SKM-1 treated with dmso at 0.1 percent for 144 hours (cell line): ENCODE results near the gene LAMA1.
"Not testable (repeated sequence)": the region's sequence is repeated elsewhere in the genome, so short reads cannot be mapped to it uniquely, and the experiment has no call there.

ENCODE experiments used
- DNase-seq: peaks from one replicate; lab custom pipeline; 2025; ENCODE audit not compliant: unreplicated experiment; lab: John Stamatoyannopoulos, UW

LAMA1 gene

GRCh38 chr18:6949800-6950586 lies 167.6 kb downstream of the LAMA1 start:
- no peak for DNase-seq

DNA sequence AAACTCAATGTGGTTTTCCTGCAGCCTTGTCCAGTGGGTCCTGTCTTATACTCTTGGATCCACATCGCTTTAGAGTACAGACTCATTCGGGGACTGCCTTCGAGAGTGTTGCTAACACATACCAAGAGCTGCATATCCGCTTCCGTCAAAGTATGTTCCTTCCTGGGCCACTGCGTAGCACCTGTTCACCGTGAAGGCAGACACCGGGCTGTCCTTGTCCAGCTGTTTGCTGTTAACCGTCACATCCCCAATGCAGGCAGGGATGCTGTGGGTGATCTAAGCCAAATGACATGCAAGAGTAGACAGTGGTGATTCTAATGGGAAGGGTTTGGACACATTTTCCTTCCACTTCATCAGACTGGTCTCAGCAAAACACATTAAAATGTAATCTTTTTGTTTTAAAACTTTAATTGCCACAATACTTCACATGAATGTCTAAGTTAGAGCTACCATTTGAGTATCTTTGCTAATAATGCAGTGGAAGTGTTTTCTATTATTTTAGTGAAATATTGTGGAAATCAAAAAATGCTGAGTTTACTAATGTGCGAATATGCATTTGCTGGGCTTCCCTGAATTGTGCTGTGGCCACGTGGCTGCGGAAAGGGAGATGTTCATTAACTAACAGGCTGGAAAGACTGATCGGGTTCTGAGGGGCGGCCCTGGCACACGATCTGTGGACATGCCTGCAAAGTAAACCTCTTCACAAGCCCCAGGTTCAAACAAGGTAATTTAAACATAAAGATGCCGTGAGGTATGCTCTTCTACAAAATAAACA lies 169.1 kb downstream of the LAMA1 start:
- DNase-seq, result no peak

- DNase-seq, result no peak
Observed at GRCh38 chr18:6947338-6948030, 170.1 kb downstream of the LAMA1 start.

DNA sequence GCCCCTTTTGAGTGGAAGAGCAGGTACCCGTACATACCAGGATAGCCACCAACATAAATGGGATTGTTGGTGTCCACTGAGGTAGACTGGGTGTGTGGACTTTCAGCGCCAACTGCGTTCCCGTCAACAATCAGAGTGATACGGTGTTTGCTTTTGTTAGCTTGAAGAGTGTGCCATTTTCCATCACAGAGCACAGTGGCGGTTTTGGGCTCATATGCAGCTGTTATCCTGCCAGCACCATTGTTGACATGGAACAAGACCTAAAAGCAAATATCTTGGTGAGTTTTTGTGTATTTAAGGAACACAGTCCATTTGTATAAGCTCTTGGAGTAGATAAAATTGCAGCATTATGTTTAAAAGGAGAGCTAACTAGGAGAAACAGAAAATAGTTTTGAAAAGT lies 174.5 kb downstream of the LAMA1 start:
- no peak for DNase-seq

DNA sequence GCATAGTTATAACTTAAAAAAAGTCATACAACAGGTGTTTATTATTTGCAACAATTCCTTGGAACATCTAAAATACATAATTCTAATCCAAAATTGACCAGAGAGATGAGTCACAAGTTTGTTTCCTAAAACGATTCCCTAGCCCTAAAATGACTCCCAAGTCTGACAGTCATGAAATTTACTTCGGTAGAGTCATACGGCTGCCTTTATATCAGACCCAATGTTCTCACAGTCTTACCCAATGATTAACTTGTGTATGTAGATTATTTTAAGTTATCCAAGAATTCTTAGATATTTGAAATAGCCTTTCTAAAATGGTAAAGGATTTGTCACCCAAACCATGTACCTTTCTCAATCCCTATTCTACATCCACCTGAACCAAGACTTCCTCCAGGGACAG lies 174.9 kb downstream of the LAMA1 start:
- no peak for DNase-seq

DNA sequence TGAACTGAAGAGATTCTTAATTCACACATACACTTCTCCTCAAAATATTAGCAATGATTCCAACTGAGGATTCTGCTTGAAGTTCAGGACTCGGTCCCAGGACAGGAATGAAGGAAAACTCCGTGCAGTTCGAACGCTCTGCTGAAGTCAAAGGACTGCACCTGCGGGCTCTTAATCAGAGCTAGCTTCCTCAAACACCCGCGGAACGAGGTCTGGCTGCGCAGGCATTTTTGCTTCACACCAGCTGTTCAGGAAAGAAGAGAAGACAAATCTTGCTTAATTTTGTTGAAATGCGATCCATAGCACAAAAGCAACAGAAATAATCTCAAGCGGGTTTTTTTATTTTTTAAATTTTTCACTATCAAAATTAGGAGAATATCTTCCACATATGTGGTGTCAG lies 175.6 kb downstream of the LAMA1 start:
- peak; percentile 0 for DNase-seq

DNA sequence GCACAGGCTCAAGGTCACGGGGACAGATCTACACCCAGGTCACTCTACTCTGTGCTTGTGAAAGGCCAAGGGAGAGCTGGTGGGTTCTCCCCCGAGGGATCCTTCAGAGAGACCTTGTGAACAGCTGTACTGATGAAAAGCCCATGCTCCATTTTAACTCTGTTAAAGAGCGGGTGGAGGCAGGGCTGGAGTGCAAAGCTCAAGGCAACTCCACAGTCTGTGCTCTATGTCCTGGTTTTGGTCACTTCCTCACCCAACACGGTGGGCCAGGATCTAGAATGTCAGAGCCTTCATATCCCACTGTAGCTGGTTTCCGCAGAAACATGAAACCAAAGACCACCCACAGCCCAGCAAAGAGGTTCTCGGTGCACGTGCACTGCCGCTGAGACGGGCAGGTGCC lies 177.1 kb downstream of the LAMA1 start:
- DNase-seq, result no peak

GRCh38 chr18:6939972-6940371 lies 177.6 kb downstream of the LAMA1 start:
- no peak for DNase-seq

DNA sequence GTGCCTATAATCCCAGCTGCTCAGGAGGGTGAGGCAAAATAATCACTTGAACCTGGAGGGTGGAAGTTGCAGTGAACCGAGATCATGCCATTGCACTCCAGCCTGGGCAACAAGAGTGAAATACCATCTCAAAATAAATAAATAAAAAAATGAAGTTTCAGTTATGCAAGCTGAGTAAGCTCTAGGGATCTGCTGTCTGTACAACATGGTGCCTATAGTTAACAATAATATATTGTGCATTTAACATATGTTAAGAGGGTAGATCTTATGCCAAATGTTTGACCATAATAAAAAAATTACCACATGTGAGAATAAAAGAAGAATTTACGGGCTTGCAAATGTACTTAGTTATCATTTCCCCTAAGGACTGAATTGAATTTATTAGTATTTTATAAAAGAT lies 179.2 kb downstream of the LAMA1 start:
- not testable (repeated sequence) for DNase-seq

DNA sequence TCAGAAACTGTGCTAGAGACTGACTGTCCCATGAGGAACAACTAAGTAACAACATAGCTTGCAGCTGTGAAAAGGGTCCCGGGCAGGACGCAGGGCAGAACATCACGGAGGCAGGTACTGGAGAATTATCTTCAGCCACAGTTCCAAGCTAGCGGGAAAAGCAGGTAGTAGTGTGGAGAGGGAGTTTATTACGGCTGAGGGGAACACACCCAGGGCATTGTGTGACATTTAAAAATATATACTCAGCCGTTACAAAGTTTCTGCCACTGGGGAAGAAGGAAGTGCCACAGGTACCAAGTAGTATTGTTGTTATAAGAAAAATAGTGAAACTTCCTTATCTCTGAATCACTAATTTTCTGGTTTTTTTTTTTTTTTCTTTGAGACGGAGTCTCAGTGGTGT lies 179.6 kb downstream of the LAMA1 start:
- DNase-seq, result no peak

DNA sequence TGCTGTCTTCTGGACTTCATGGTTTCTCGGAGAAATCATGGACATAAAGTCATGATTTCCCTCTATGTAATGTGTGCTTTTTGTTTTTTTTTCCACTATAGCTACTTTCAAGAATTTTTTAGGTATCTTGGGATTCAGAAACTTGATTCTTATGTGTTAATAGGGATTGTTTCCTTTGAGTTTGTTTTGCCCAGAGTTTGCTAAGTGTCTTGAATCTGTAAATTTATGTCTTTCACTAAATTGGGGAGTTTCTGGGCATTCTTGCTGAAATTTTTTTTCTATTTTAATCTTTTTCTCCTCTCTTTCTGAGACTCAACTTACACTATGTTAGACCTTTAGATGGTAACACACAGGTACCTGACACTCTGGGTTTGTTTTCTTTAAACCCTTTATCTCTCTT lies 182.7 kb downstream of the LAMA1 start:
- no peak for DNase-seq

DNA sequence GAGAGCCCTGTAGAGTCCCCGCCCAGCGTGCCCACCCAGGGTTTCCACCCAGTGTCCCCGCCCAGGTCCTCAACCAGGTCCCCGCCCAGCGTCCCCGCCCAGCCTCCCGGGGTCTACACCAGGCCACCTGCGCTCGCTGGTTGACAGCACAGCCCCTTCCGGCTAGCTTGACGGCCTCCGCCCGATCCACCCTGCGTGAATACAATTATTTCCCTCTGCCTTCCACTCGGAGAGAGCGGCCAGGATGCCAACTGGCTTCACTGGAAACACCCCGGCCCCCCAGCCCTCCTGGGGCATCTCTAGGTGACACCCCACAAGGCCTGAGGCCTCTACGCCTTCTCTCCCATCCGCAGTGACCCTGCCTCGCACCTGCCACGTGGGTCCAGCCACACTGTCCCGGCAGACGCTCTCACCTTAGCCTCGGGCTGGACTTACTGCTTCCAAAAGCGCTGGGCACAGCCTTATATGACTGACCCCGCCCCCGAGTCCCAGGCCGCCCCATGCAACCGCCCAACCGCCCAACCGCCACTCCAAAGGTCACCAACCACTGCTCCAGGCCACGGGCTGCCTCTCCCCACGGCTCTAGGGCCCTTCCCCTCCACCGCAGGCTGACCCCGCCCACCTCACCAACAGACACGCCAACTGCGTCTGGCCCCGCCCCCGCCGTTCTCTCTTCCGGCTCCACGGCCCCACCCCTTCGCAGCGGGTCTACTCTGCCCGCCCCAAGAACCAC lies 188.1 kb downstream of the LAMA1 start:
- DNase-seq, result no peak

GRCh38 chr18:6928359-6928758 lies 189.2 kb downstream of the LAMA1 start:
- no peak for DNase-seq

- DNase-seq, result no peak
Observed at GRCh38 chr18:6927153-6927552, 190.4 kb downstream of the LAMA1 start.

DNA sequence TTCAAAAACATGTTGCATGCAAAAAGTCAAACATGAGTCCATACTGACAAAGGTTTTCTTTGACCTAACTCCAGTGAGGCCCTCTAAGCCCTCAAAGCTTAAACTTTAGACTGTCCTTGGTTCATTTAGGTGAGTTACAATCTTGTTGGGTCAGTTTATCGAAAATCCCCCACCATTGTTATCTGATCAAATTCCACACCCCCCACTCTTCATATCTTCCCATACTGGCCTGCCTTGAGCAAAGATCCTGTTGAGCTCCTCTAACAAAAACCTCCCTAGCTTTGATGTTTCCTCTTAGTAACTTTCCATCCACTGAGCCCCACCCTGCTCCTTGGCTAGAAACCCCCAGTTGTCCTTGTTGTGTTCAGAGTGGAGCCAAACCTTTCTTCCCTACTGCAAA lies 194.4 kb downstream of the LAMA1 start:
- DNase-seq, result no peak

DNA sequence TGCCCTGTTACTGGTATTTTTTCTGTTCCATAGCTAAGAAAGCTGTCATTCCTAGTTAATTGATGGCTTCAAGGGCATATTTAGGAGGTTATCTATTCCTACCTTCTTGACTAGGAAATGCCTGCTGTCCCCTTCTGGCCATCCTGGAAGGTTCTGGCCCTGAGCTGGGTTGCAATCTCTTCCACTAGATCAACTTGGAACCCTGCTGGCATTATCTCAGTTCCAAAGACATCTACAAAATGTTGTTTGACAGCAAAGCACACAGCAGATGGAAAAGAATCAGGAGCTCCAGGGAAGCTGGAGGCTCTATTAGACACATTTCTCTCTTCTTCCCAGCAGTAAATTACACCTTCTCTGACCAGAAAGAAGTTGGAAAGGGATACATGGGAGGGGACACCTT lies 196.0 kb downstream of the LAMA1 start:
- DNase-seq, result no peak

DNA sequence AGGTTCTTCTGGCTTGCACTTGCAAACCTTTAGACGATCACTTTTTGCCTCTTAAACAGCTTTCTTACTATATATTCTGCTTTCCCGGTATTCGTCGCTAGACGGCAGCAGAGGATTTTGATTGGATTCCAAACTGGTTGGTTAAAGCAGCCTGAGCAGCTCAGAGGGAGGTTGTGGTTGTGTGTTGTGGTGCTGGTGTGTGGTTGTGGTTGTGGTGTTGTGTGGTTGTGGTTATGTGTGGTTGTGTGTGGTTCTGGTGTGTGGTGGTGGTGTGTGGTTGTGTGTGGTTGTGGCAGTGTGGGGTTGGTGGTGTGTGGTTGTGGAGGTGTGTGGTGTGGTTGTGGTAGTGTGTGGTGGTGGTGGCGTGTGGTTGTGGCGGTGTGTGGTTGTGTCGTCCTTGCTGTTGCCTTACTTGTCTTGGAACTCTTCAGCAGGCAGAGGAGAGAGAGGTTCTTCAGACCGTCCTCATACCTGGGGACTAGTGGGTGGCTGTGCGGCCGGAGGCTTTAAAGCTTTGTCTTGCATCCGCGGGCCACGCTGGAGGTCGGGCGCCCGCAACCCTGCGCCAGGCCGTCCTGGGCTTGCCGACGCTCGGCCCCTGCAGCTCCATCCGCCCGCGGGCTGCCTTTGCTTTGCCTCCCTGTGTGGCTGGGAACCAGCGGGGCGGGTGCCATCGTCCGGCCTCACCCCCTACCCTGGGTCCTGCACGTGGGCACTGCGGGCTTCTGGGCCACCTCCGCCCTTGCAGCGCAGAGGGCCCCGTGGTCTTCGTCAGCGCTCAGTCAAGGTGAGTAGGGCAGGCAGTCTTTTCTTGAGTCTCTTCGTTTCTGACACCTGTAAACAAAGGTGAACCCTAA lies 197.3 kb downstream of the LAMA1 start:
- DNase-seq, result peak; percentile 63

- no peak for DNase-seq
Observed at GRCh38 chr18:6917072-6917471, 200.5 kb downstream of the LAMA1 start.

DNA sequence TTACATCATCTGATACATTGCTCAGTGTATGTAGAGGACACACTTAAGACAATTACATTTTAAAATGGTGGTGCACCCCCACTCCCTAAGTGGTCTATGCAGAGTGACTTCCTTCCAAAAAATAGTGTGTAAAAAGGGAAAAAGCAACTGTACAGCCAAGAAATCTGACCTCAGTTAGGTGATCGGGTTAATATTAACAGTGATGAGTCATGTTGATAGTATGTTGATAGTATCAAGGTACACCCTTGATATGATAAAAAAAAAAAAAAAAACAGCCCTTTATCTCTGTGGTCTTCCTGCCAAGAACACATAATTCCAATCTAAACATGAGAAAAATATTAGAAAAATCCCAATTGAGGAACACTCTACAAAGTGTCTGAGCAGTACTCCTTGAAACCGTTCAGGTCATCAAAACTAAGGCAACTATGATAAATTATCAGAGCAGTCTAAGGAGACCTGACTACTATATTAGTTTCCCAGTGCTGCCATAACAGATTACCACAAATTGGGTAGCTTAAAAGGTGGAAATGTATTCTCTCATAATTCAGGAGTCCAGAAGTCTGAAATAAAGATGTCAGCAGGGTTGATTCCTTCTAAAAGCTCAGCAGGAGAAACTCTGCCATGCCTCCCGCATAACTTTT lies 216.2 kb downstream of the LAMA1 start:
- no peak for DNase-seq

DNA sequence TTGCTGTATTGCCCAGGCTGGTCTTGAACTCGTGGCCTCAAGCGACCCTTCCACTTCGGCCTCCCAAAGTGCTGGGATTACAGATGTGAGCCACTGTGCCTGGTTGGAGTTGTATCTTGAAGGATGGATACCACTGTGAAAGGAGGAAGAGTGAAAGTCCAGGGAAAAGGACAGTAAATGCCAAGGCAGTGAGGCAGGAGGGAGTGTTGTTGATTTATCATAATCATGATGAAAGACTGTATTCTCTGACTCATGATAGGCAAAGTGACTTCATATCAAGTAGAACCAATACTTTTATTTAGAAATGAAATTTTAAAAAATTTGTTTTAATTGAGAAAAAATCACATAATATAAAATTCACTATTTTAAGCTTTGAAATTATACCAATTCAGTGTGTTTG lies 225.8 kb downstream of the LAMA1 start:
- DNase-seq, result no peak
